Kidney (tissue), 14 donors: Measurements from ENCODE around the gene IMPACT. TPM values are rescaled to one million over a fixed set of nuclear protein-coding genes. Genes with fewer than 3 reads are reported as not detected.

ENCODE experiments used
- DNase-seq, 5 donors: peaks; one replicate each; pipeline ENCODE4 v3.0.0-alpha.2; 2013 to 2020
- FAIRE-seq: peaks from 2 replicates; lab custom pipeline; 2012; peaks lifted over from hg19 to GRCh38; lab: Jason Lieb, UNC
- H3K27ac ChIP-seq, 2 donors: one replicate each; pipeline ENCODE4 v1.7.0; 2013; ENCODE audit warnings: low read depth in 2 of 2, low read length in 2 of 2, inconsistent platforms in 1 of 2
- H3K27me3 ChIP-seq: one replicate; pipeline ENCODE4 v1.7.1; 2013; ENCODE audit warnings: low read length, inconsistent platforms; ENCODE audit not compliant: control insufficient read depth, insufficient read depth
- H3K36me3 ChIP-seq, 3 donors: one replicate each; pipeline versions ENCODE4 v1.7.0 to v1.7.1; 2013; ENCODE audit warnings: low read length in 3 of 3, control low read depth in 1 of 3, inconsistent platforms in 1 of 3; ENCODE audit not compliant: insufficient read depth in 3 of 3, control insufficient read depth in 2 of 3
- H3K4me1 ChIP-seq, 3 donors: one replicate each; pipeline versions ENCODE4 v1.7.0 to v1.7.1; 2013; ENCODE audit warnings: low read length in 3 of 3, inconsistent platforms in 1 of 3, low read depth in 1 of 3; ENCODE audit not compliant: control insufficient read depth in 2 of 3, insufficient read depth in 2 of 3
- H3K4me3 ChIP-seq, 3 donors: one replicate each; pipeline versions ENCODE4 v1.7.0 to v1.8.1; 2013; ENCODE audit warnings: low read length in 3 of 3, control low read depth in 1 of 3, inconsistent platforms in 1 of 3
- H3K9ac ChIP-seq, 3 donors: one replicate each; pipeline versions ENCODE4 v1.7.0 to v1.7.1; 2013; ENCODE audit warnings: low read length in 3 of 3, control low read depth in 1 of 3, inconsistent platforms in 1 of 3
- H3K9me3 ChIP-seq, 3 donors: one replicate each; pipeline versions ENCODE4 v1.7.0 to v1.7.1; 2013; ENCODE audit warnings: low read length in 3 of 3, control low read depth in 1 of 3, inconsistent platforms in 1 of 3; ENCODE audit not compliant: control insufficient read depth in 2 of 3, insufficient read depth in 1 of 3
- intact Hi-C: fragments of 100-400 bp; cut with DNase I; formaldehyde crosslinking; loops from one replicate; pipeline ENCODE4 v1.11.1; 2022
- polyA plus RNA-seq: library from polyadenylated mRNA; stranded (reverse); fragments of 350-450 nt; fragmentation: Illumina TruSeq; extraction: RNeasy Lipid Tissue Mini Kit (QIAGEN cat#74804); gene quantifications from one replicate; pipeline ENCODE4 v1.2.3, GENCODE V29; 2014; ENCODE audit warnings: low read depth, low replicate concordance; ENCODE audit not compliant: insufficient read depth
- total RNA-seq: library from RNA; stranded (reverse); fragmentation: NEBNext Ultra II Directional; extraction: Animal tissue kit (Norgen Biotek cat#: 25700); gene quantifications from one replicate; pipeline ENCODE4 v1.2.1, GENCODE V29; 2021
- TF ChIP-seq, protein P1 (sequence below): IDR thresholded peaks from 3 replicates; pipeline ENCODE4 v1.5.1; 2012; ENCODE audit warnings: mild to moderate bottlenecking, moderate library complexity, borderline replicate concordance; ENCODE audit not compliant: insufficient read depth; ENCODE audit errors: extremely low read depth
- donor health status: control.
- donor health status: control.
- donor health status: control.
- donor health status: control.
- donor health status: control.
- donor health status: DM: yes; HTN: yes; CAD: no.
- donor health status: Normal renal cell carcinoma (clear cell type).

IMPACT gene
- total and polyA plus RNA-seq, 2 donors from 2014 or later, result 21.7 to 38.0 TPM

DNA sequence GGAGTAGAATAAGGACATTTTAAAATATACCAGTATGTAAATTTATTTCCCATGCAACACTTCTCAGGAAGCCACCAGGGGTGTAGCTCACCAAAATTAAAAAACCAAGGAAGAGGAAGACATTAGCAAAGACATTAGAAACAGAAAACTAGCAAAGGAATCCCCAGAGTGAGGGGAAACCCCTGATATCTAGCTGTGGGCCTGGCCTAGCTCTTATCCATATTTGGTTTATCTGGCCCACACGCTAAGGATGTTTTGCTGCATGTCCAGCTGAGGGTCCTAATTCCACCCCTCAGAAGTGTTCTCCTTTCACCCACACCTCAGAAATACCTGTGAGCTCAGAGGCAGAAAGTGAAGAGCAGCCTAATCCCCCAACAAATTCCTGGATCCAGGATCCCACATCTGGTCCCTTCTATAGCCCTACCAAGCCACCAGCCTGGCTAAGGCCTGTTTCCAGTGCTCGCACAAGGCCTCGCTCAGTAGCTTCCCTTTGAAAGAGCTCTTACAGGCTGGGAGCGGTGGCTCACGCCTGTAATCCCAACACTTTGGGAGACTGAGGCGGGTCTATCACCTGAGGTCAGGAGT, 46.2 kb upstream of the IMPACT start:
- H3K27ac ChIP-seq, result no peak overlapping the region
- no peaks in the 10 kb centered on the region for H3K36me3 ChIP-seq
- H3K9me3 ChIP-seq, result no peaks in the 10 kb centered on the region
- intact Hi-C loops, result no loop called here
- no peak overlapping the region for H3K9ac ChIP-seq
- no peaks in the 10 kb centered on the region for H3K4me1 ChIP-seq
- FAIRE-seq (no peak), DNase-seq (no peak)
- TF ChIP-seq, protein P1, sequence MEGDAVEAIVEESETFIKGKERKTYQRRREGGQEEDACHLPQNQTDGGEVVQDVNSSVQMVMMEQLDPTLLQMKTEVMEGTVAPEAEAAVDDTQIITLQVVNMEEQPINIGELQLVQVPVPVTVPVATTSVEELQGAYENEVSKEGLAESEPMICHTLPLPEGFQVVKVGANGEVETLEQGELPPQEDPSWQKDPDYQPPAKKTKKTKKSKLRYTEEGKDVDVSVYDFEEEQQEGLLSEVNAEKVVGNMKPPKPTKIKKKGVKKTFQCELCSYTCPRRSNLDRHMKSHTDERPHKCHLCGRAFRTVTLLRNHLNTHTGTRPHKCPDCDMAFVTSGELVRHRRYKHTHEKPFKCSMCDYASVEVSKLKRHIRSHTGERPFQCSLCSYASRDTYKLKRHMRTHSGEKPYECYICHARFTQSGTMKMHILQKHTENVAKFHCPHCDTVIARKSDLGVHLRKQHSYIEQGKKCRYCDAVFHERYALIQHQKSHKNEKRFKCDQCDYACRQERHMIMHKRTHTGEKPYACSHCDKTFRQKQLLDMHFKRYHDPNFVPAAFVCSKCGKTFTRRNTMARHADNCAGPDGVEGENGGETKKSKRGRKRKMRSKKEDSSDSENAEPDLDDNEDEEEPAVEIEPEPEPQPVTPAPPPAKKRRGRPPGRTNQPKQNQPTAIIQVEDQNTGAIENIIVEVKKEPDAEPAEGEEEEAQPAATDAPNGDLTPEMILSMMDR, result no peak
- H3K27me3 ChIP-seq, result no peaks in the 10 kb centered on the region
- no peak overlapping the region for H3K4me3 ChIP-seq

DNA sequence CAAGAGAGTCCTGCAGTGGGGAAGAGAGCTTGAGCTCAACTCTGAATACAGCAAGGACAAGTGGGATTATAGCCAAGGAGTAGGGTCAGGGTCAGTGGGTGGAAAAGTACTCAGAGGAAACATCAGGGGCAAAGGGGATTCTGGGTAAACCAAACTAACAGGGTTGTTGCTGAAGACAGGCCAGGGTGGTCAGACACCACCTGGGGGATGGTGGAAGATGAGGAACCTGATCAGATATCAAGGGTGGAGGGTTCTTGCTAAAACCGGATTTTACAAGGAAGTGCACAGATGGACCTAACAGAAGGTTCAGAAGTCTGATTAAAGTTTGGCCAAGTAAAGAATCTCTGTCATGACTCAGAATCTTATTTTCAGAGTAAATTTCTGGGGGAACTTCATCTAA, 45.3 kb upstream of the IMPACT start:
- no peaks in the 10 kb centered on the region for H3K36me3 ChIP-seq
- no peak overlapping the region for H3K27ac ChIP-seq
- H3K4me1 ChIP-seq, result no peaks in the 10 kb centered on the region
- H3K27me3 ChIP-seq, result no peaks in the 10 kb centered on the region
- no peak overlapping the region for H3K4me3 ChIP-seq
- TF ChIP-seq, protein P1, result no peak
- DNase-seq (no peak), FAIRE-seq (no peak)
- H3K9me3 ChIP-seq, result no peaks in the 10 kb centered on the region
- intact Hi-C loops, result no loop called here
- no peak overlapping the region for H3K9ac ChIP-seq

DNA sequence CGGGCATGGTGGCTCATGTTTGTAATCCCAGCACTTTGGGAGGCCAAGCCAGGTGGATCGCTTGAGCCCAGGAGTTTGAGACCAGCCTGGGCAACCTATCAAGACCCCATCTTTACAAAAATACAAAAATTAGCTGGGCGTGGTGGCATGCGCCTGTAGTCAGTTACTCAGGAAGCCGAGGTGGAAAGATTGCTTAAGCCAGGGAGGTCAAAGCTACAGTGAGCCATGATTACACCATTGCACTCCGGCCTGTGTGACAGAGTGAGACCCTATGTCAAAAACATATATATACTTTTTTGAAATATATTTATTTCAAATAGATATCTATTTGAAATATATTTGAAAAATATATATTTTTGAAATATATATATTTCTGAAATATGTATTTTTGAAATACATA, 39.8 kb upstream of the IMPACT start:
- H3K27ac ChIP-seq, result no peak overlapping the region
- TF ChIP-seq, protein P1, result no peak
- no peak for FAIRE-seq
- intact Hi-C loops, result no loop called here
- no peak overlapping the region for H3K4me3 ChIP-seq
- H3K27me3 ChIP-seq, result no peaks in the 10 kb centered on the region
- no peaks in the 10 kb centered on the region for H3K9me3 ChIP-seq
- no peak overlapping the region for H3K9ac ChIP-seq
- no peak for DNase-seq
- H3K36me3 ChIP-seq, result no peaks in the 10 kb centered on the region
- no peaks in the 10 kb centered on the region for H3K4me1 ChIP-seq

DNA sequence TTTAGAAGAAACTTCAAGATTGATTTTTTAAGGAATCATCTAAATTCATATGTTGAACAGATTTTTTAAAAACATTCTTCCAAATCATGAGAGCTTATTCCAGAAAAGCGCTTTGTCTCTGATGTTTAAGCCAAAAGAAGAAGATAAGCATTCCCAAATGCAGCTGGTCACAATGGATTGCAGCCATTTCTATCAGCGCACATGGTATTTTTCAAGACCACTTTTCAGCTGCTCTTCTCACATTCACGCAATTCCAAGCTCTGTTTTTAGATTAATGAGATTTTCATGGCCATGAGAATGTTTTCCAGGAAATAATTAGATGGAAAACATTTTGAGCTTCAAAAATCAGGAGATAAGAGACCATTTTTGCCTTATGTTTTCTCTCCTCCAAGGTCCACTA, 37.5 kb upstream of the IMPACT start:
- TF ChIP-seq, protein P1, result no peak
- intact Hi-C loops, result no loop called here
- DNase-seq (peak in 1 of 5 donors; percentile 62), FAIRE-seq (no peak)
- no peaks in the 10 kb centered on the region for H3K4me1 ChIP-seq
- H3K9ac ChIP-seq, result no peak overlapping the region
- H3K9me3 ChIP-seq, result no peaks in the 10 kb centered on the region
- no peaks in the 10 kb centered on the region for H3K36me3 ChIP-seq
- H3K27ac ChIP-seq, result no peak overlapping the region
- no peaks in the 10 kb centered on the region for H3K27me3 ChIP-seq
- no peak overlapping the region for H3K4me3 ChIP-seq
